KBM-7 (cell line): Measurements from ENCODE around the gene ZNF408.
"Not testable (repeated sequence)": the region's sequence is repeated elsewhere in the genome, so short reads cannot be mapped to it uniquely, and the experiment has no call there.

Source experiments
- DNase-seq: peaks from one replicate; pipeline ENCODE4 v3.0.0-alpha.2; 2015
- in situ Hi-C: fragments of 300-500 bp; cut with MboI; formaldehyde crosslinking; loops from 2 replicates; pipeline ENCODE4 v1.14.3; 2020; ENCODE audit warnings: low sequenced_read_pairs, low pct_unique_long_range_greater_than_20kb, mixed read lengths

ZNF408 gene

GRCh38 chr11:46700241-46701077, at the start of gene ZNF408, which contains the start of gene ARHGAP1:
Gene ZNF408, plus strand, starts transcription at chr11:46701031. Its CDS starts 17 bp downstream, at chr11:46701048.
Gene ARHGAP1, minus strand, starts transcription at chr11:46700619. Its CDS starts 4,512 bp downstream, at chr11:46696107.
- in situ Hi-C loops: no loop called here
- peak; percentile 98 for DNase-seq

DNA sequence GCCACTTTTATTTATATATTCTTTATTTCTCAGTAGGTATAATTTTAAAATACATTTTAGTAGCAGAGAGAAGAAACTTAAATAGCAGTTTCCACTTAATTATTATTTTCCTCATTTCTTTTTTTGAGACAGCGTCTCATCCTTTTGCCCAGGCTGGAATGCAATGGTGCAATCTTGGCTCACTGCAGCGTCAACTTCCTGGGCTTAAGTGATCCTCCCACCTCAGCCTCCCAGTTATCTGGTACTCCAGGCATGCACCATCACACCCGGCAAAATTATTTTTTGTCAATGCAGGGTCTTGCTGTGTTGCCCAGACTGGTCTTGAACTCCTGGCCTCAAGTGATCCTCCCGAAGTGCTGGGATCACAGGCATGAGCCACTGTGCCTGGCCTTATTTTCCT, 45.2 kb upstream of the ZNF408 start:
- in situ Hi-C loops: no loop called here
- no peak for DNase-seq

DNA sequence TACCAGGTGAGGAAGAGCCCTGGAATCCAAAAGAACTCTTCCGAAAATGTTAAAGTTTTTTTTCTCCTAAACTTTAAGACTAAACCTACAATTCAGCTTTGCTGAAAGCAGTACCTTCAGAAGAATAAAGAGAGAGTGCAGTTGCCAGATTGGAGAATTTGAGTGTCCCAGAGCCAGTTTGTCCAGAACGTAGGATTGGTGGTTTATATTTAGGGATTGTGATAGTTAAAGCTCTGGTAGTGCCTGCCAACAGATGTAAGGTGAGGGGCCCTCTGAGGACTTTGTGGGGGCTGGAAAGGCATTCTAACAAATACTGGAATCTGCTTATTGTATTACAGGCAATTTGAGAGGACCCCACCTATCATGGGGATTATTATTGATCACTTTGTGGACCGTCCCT, 43.6 kb upstream of the ZNF408 start:
- in situ Hi-C loops: no loop called here
- no peak for DNase-seq

- DNase-seq: no peak
- in situ Hi-C loops: no loop called here
These were observed 42.6 kb upstream of the ZNF408 start for GRCh38 chr11:46658259-46658658.

DNA sequence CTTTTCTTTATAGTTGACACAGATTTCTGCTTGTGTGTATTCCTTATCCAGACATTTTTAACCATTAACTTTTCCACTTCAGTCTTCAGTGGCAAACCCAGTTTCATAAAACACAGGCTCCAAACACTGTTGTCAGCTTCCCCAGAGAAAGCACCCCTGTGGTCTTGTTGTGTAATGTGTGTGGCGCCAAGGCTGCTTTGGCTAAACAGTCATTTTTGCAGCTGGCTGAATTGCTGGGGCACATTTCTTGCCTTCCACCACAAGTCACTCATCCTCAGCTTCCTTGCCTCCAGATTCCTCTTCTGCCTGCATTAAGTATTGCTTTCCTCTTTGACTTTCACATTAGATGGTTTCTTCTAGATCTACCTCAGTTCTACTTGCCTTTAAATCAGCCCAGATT, 40.9 kb upstream of the ZNF408 start:
- DNase-seq: peak; percentile 73
- in situ Hi-C loops: no loop called here

- in situ Hi-C loops: no loop called here
- no peak for DNase-seq
These were observed 39.0 kb upstream of the ZNF408 start for GRCh38 chr11:46661836-46662235.

DNA sequence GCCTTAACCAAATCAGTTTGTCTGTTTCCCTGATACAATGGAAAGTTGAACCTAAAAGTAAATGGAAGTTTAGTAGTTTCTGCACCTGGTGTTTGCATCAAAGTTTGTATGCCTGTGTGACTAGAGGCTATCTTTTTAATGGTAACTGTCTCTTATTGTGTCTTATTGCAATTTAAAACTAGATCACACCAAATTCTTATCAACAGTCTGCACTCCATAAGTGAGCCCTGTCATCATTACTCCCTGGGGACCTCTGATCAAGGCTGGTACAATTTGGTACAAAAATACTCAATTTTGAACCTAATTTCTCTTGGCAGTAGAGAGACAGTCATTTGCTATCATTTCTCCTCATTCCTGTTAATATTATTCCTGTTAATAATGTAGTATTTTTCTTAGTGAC, 38.5 kb upstream of the ZNF408 start:
- DNase-seq: no peak

DNA sequence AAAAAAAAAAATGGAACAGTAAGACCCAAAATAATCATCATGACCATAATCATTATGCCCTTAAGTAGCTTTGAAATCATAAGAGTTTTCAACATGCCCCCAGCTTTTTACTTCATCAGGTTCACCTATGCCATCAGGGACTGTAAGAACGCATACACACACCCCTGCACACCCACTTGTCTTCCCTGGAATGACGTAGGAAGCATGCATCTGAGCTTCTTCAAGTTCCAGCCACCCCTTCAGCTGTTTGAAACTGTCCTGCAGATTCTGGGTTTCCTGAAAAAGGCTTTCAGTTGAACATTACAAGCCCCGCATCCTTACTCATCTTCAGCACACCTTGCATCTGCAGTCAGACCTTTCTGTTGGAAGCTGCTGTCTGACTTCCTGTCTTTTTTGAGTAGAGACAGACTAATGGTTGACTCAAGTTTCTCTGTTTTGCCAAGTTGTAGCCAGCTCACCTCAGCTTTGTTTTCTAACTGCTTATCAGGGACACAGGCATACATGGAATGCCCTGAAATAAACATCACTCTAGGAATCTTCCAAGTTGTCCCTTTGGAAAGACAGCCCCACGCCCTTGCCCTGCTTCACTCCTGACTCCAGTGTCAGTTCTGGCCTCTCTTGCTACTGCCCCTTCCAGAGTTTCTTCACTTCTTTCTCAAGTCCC, 37.4 kb upstream of the ZNF408 start:
- DNase-seq: no peak
- in situ Hi-C loops: no loop called here

More for the DNA sequence above, 38.5 kb upstream of the ZNF408 start:
- in situ Hi-C loops: no loop called here

DNA sequence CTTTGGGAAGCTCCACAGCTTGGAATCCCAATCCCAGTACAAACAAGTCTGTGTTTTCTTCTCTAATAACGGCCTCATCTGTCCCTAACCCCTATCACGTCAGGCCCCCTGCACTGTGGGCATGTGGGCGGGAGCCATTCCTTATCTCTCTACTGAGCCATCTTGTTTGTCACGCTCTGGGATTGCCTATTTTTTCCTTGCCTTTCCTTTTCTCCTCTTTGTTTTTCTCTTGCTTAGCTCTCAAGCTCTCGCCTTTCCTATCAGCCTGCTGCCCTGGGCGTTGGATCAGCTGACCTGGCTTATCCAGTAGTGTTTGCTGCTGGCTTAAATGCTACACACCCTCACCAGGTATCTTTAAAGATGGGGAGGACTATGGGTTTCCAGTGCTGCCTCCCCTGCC, 36.2 kb upstream of the ZNF408 start:
- in situ Hi-C loops: no loop called here

DNA sequence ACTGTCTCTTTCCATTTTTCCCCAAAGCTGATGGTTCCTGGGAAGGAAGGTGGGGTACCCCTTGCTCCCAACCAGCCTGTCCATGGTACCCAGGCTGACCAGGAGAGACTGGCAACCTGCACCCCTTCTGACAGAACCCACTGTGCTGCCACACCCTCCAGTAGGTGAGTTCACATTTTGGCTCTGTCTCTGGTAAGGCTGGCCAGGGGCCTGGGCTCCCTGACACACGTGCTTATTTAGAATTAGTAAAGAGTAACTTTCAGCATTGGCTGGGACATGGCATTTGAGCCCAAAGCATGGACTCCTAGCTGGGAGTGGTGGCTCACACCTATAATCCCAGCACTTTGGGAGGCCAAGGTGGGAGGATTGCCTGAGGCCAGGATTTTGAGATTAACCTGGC, 35.5 kb upstream of the ZNF408 start:
- DNase-seq: no peak
- in situ Hi-C loops: no loop called here

More for the DNA sequence above, 36.2 kb upstream of the ZNF408 start:
- no peak for DNase-seq

DNA sequence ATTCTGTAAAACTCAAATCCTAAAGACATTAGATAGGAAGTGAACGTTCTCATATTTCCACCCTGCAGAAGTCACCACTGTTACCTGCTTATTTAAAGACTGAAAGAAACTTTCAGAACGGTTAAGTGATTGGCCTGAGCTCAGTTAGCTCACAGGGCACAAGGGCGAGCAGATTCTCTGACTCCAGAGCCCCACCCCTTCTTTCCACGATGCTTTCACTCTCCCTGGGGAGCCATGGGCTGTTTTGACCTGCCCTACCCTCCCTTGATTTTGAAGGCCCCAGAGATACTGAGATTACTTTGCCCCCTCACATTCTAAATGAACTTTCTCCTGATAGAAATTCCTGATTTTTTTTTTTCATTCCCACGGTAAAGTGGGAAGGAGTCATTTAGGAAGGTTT, 34.3 kb upstream of the ZNF408 start:
- in situ Hi-C loops: no loop called here
- DNase-seq: no peak

GRCh38 chr11:46667043-46667481, 33.8 kb upstream of the ZNF408 start:
- in situ Hi-C loops: no loop called here
- DNase-seq: no peak

DNA sequence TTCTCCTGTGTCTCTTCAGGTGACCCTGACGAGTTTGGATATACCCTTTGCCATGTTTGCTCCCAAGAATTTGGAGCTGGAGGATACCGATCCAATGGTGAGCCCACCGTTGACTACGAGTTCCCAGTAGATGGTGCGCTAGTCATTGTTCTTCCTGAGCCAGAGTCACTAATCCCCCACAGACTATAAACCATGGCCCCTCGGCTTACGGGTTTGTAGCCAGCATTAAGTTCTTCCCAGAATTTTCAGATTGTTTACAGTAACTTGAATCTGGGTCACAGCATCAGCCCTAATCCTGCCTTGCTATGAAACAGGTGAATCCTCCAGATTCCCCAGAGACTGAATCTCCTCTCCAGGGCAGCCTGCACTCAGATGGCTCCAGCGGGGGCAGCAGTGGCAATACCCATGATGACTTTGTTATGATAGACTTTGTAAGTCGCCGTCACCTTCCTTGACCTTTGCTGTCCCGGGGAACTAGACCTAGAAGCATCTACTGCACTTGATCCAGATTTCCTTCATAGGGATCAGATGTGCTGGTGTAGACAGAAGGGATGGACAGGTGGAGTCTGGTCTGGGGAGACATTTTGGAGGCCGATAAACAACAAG, 32.2 kb upstream of the ZNF408 start:
- in situ Hi-C loops: no loop called here
- no peak for DNase-seq

DNA sequence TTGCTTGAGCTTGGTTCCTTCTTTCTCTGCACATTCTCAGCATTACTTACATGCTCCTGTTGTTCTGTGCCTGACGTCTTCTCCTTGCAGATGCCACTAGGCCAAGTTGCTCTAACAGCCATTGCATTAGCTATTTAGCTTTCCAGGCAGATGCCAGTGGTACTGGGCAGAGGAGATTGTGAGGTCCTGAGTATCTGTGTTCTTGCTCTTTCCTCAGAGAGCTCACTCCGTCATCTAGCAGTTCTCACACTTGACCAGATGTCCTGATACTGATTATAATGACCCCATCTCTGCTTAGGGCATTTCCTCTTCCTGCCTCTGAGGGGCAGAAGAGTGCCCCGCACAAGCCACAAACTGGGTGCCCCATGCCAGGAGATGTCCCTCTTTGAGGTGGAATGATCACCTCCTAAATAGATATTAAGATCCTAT, 31.1 kb upstream of the ZNF408 start:
- peak; percentile 26 for DNase-seq
- in situ Hi-C loops: no loop called here

- DNase-seq, in situ Hi-C loops: not testable (repeated sequence)
These were observed 30.3 kb upstream of the ZNF408 start for GRCh38 chr11:46670521-46670920.

DNA sequence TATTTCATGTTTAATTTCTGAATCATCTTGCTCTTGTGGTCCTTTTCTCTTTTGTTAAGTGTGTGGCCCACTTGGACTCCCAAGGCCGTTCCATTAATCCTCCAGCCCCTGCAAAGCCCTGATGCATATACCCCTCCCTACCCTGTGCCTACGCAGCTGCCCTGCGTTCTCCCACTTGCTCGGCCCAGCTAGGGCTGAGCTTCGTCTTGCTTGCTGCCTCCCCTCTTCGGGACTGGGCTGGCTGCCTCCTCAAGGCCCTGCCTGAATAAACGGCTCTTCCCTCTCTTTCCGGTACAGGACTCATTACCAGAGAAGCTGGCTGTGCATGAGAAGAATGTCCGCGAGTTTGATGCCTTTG, 28.9 kb upstream of the ZNF408 start:
- DNase-seq: no peak
- in situ Hi-C loops: no loop called here

DNA sequence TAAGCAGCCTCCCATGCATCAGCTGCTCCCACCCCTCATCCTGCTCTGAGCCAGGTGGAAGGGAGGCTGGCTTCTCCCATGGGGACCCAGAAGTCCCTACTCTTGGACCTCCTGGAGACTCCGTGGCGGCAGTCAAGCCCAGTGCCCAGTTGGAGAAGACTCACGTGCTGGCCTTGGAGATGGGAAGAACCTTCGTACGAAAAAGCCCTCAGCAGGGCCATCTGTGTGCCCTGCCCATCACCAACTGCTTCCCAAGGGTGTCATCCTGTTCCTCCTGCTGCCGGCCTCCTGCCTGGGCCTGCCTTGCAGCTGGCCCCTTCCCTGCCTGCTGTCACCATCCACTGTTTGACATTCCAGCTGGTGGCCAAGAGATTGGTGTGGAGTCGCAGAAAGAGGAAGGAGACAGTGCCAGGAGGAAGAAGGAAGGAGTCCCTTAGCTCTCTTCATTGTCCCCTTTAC, 28.4 kb upstream of the ZNF408 start:
- DNase-seq: no peak
- in situ Hi-C loops: no loop called here

DNA sequence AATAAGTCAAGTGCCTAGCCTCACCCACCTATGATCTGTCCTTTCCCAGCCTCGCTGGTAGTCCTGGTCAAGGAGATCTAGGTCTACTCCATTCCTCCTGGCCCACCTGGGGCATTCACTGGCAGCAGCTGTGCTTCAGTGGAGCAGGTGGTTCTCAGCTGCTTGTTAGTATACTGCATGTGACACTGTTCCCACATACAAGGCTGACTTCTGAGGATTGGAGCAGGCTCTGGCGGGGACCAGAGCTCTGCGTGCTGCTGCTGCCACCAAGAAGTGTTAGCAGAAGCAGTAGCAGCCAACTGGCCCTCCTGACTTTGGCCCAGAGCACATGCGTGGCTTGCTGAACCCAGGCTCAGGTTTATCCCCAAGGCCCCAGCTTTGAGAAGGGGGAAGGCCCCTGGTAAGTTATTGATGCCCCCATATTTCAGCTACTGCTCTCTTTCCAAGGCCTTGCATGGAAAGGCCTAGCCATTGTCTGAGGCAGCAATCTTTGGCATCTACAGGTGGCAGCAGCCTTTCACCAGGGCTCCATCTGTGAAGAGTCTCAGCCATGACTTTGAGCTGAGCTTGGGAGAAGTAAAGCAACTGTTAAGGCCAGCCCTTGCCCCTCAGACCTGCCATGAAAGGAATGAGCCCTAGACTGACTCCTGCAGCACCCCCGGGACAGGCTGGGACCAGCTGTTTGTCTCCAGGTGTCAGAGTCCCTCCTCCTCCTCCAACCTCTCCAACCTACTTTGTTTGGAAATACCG, 26.9 kb upstream of the ZNF408 start:
- in situ Hi-C loops: no loop called here
- no peak for DNase-seq
